Ishikawa (cell line): ENCODE data around the gene AKAP11.

Experiments used
- CEBPB ChIP-seq: IDR thresholded peaks from 2 replicates; pipeline ENCODE4 v1.6.1; 2012
- CREB1 ChIP-seq: IDR thresholded peaks from 2 replicates; pipeline ENCODE4 v1.6.1; 2012; ENCODE audit warnings: low read depth
- EP300 ChIP-seq: IDR thresholded peaks from 2 replicates; pipeline ENCODE4 v1.6.1; 2012; ENCODE audit warnings: borderline replicate concordance
- FOXM1 ChIP-seq: IDR thresholded peaks from 2 replicates; pipeline ENCODE4 v1.6.1; 2012; ENCODE audit warnings: low read depth, borderline replicate concordance
- MAX ChIP-seq: IDR thresholded peaks from 2 replicates; pipeline ENCODE4 v1.6.1; 2012
- RAD21 ChIP-seq: IDR thresholded peaks from 2 replicates; pipeline ENCODE4 v1.6.1; 2012; ENCODE audit warnings: low read depth
- REST ChIP-seq: IDR thresholded peaks from 2 replicates; pipeline ENCODE4 v1.6.1; 2012; ENCODE audit warnings: low read depth, mild to moderate bottlenecking
- TAF1 ChIP-seq: IDR thresholded peaks from 2 replicates; pipeline ENCODE4 v1.6.1; 2012; ENCODE audit warnings: low read depth, mild to moderate bottlenecking
- TCF12 ChIP-seq: IDR thresholded peaks from 2 replicates; pipeline ENCODE4 v1.6.1; 2012; ENCODE audit warnings: low read depth
- TEAD4 ChIP-seq: IDR thresholded peaks from 2 replicates; pipeline ENCODE4 v1.6.1; 2012
- YY1 ChIP-seq: IDR thresholded peaks from 2 replicates; pipeline ENCODE4 v1.6.1; 2012; ENCODE audit warnings: low read depth
- ZBTB7A ChIP-seq: IDR thresholded peaks from 2 replicates; pipeline ENCODE4 v1.6.1; 2012; ENCODE audit warnings: low read depth
- TF ChIP-seq, protein P1 (sequence below): IDR thresholded peaks from 2 replicates; pipeline ENCODE4 v1.6.1; 2012

DNA sequence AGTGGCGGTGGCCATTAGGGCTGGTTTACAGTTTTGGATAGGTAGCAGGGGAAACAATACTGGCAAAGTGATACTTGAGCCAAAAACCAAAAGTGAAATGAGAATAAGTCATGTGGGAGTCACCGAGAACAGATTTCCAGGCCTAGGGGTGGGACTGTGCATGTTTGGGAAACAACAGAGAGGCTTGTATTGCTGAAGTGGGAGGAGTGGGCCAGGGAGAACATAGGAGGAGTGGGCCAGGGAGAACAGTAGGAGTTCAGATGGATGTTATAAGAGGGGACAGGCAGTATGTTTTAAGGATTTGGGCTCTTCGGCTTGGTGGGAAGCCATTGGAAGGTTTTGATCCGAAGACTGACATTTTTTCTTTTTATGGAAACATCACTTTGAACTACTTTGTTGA lies 35.5 kb downstream of the AKAP11 start:
- no peak for TF ChIP-seq FOXM1
- TF ChIP-seq TAF1, result no peak
- TF ChIP-seq TEAD4, result no peak
- no peak for TF ChIP-seq RAD21
- TF ChIP-seq ZBTB7A, result no peak
- no peak for TF ChIP-seq EP300
- TF ChIP-seq CEBPB, result no peak
- TF ChIP-seq, protein P1, sequence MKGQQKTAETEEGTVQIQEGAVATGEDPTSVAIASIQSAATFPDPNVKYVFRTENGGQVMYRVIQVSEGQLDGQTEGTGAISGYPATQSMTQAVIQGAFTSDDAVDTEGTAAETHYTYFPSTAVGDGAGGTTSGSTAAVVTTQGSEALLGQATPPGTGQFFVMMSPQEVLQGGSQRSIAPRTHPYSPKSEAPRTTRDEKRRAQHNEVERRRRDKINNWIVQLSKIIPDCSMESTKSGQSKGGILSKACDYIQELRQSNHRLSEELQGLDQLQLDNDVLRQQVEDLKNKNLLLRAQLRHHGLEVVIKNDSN, result no peak
- no peak for TF ChIP-seq TCF12
- TF ChIP-seq YY1, result no peak
- TF ChIP-seq MAX, result no peak
- no peak for TF ChIP-seq CREB1
- TF ChIP-seq REST, result no peak
